ENCODE results near the gene OASL.

DNA sequence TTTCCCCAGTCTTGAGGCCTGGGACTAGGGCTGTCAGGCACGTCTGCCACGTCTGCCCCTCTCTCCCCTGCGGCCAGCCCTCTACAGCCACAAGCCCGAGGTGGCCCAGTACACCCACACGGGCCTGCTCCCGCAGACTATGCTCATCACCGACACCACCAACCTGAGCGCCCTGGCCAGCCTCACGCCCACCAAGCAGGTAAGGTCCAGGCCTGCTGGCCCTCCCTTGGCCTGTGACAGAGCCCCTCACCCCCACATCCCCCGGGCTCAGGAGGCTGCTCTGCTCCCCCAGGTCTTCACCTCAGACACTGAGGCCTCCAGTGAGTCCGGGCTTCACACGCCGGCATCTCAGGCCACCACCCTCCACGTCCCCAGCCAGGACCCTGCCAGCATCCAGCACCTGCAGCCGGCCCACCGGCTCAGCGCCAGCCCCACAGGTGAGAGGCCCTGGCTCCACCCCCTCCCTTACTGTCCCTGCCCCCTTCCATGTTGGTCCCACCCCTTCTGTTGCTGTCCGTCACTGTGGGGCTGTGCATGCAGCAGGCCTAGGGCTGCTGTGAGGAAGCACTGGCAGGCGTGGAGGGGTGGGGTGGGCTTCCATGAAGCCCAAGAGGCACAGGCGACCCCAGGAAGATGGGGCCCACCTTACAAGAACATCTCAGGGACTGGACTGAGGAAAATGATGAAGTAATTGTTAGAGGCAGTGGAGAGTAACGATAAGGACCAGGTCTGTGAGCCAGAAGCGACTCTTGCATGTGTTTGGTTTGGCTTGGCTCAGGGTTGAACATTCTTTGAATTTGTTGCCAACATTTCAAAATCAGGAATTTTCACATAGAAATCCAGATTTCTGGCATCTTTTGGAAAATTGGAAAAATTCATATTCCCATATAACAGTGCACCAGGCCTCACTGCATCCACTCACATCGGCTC lies 39.6 kb downstream of the OASL start:
- TF ChIP-seq, protein P1, sequence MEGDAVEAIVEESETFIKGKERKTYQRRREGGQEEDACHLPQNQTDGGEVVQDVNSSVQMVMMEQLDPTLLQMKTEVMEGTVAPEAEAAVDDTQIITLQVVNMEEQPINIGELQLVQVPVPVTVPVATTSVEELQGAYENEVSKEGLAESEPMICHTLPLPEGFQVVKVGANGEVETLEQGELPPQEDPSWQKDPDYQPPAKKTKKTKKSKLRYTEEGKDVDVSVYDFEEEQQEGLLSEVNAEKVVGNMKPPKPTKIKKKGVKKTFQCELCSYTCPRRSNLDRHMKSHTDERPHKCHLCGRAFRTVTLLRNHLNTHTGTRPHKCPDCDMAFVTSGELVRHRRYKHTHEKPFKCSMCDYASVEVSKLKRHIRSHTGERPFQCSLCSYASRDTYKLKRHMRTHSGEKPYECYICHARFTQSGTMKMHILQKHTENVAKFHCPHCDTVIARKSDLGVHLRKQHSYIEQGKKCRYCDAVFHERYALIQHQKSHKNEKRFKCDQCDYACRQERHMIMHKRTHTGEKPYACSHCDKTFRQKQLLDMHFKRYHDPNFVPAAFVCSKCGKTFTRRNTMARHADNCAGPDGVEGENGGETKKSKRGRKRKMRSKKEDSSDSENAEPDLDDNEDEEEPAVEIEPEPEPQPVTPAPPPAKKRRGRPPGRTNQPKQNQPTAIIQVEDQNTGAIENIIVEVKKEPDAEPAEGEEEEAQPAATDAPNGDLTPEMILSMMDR (IDR thresholded peaks at IDR 0.05), result no peak
- TF ChIP-seq POLR2A (IDR thresholded peaks at IDR 0.05), result no peak

Measured in tibial nerve (tissue), 3 donors.